Activated CD4-positive, alpha-beta T cell treated with anti-CD3 and anti-CD28 coated beads, Interleukin-2, amount 50 U/mL, for 1 hour (primary cell): ENCODE measurements around the gene SELENOW.
"Not testable (repeated sequence)": the region's sequence is repeated elsewhere in the genome, so short reads cannot be mapped to it uniquely, and the experiment has no call there.

Experiments used
- DNase-seq: peaks from one replicate; pipeline ENCODE4 v3.0.0-alpha.2; 2020

The SELENOW gene

GRCh38 chr19:47778049-47778953, at the start of gene SELENOW:
Gene SELENOW (plus strand): TSS chr19:47778703. CDS start chr19:47778786, 83 bp downstream.
- peak; percentile 70 for DNase-seq

GRCh38 chr19:47729468-47729798, 49.1 kb upstream of the SELENOW start:
- no peak for DNase-seq

- peak; percentile 22 for DNase-seq
Observed at GRCh38 chr19:47729799-47730520, 48.5 kb upstream of the SELENOW start.

- DNase-seq: no peak
Observed at GRCh38 chr19:47730521-47730889, 48.0 kb upstream of the SELENOW start.

- DNase-seq: no peak
Observed at GRCh38 chr19:47730910-47731309, 47.6 kb upstream of the SELENOW start.

- no peak for DNase-seq
Observed at GRCh38 chr19:47735131-47735530, 43.4 kb upstream of the SELENOW start.

- DNase-seq: no peak
Observed at GRCh38 chr19:47740866-47741519, 37.5 kb upstream of the SELENOW start.

GRCh38 chr19:47741544-47742140, 36.9 kb upstream of the SELENOW start:
- DNase-seq: no peak

GRCh38 chr19:47742634-47743033, 35.9 kb upstream of the SELENOW start:
- no peak for DNase-seq

- DNase-seq: peak; percentile 97
Observed at GRCh38 chr19:47745010-47745901, 33.2 kb upstream of the SELENOW start, which contains the start of gene NOP53. Gene NOP53 (plus strand): TSS chr19:47745546. CDS start chr19:47745560, 14 bp downstream.

- DNase-seq: not testable (repeated sequence)
Observed at GRCh38 chr19:47746129-47746528, 32.4 kb upstream of the SELENOW start.

- no peak for DNase-seq
Observed at GRCh38 chr19:47749326-47749725, 29.2 kb upstream of the SELENOW start.

- no peak for DNase-seq
Observed at GRCh38 chr19:47750752-47751151, 27.8 kb upstream of the SELENOW start.

GRCh38 chr19:47752440-47753211, 25.9 kb upstream of the SELENOW start:
- no peak for DNase-seq

- DNase-seq: no peak
Observed at GRCh38 chr19:47754206-47755064, 24.1 kb upstream of the SELENOW start.

- no peak for DNase-seq
Observed at GRCh38 chr19:47755065-47755761, 23.3 kb upstream of the SELENOW start.

- DNase-seq: no peak
Observed at GRCh38 chr19:47755762-47756626, 22.5 kb upstream of the SELENOW start.

GRCh38 chr19:47756627-47756929, 21.9 kb upstream of the SELENOW start:
- DNase-seq: no peak
